Fibroblast of the conjunctiva (primary cell): ENCODE results near the gene ZDHHC7.
A peak's percentile ranks its signal among the peaks of the same experiment; 100 is the strongest.
"Not testable (repeated sequence)": the region's sequence is repeated elsewhere in the genome, so short reads cannot be mapped to it uniquely, and the experiment has no call there.

Experiments
- DNase-seq: peaks from one replicate; pipeline ENCODE4 v3.0.0-alpha.2; 2010; ENCODE audit warnings: low read depth

The ZDHHC7 gene

DNA sequence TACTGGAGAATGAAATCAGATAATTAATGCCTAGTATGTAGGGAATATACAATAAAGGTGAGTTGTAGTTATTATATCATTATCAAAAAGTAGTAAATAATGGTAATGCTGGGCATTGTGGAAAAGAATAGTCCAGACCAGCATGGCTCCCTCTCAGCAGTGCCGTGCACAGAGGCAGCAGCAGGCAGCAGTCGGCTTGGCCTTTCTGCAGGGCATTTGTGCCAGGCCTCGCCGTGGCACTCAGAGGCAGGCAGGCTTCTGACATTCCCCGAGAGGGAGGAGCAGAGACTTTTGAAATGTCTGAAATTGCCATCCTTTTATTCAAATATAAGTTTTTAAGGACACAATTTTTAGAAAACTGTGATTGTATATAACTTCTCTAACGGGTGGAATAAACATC lies 31.3 kb upstream of the ZDHHC7 start:
- no peak for DNase-seq

DNA sequence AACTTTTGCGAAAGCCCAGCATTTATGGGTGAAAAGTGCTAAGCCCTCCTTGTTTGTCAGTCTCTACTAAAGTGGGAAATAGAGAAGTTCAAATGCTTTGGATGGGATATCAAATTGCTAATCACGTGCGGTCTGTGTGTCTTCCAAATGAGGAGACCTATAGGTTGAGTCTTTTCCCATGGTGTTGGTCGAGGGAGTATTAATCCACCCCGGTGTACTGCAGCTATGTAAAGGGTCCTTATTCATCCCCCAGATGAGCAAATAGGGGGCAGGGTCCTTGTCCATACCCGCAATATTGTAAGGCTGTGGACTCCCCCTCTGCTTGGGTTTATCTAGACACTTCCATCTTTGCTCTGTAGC lies 30.8 kb upstream of the ZDHHC7 start:
- no peak for DNase-seq

DNA sequence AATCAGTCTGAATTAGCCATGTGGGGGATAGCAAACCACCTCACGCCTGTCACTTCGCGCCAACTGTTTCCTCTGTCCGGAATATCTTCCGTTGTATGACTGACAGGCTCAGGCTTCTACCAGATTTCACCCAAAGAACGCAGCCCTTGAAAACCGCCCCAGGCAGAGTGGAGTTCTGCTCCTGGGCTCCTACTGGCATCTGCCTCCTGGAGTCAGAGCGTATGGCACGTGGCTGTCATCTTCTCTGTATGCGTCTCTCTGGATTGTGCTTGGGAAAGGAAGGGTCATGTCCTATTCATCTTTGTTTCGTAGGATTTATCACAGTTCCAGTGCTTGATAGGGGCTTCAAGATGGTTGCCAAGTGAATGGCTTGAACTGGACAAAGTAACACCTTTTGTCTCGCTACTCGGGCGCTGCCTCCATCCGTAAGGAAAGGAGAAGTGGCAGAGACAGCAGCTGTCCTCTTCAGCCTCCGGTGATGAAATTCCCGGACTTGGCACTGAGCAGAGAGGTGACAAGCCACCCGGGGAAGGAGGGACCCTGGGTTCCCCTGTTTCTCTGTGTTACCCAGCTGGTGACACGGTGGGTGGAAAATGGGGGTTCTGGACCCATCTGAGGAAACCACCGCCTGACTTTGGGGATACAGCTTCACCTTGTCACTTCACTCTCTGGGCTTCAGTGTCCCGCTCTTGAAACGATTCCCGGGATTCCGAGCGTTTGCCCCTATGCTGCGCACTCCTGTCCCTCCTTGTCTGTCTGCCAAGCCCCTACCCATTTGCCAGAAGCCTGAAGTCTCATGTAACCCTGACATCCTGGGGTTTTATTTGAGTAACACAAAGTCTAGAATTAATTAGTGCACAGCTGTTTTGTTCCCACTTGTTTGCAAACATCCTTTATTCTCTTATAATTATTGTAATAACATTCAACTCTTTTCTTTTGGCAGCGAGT lies 30.2 kb upstream of the ZDHHC7 start:
- DNase-seq, result no peak

DNA sequence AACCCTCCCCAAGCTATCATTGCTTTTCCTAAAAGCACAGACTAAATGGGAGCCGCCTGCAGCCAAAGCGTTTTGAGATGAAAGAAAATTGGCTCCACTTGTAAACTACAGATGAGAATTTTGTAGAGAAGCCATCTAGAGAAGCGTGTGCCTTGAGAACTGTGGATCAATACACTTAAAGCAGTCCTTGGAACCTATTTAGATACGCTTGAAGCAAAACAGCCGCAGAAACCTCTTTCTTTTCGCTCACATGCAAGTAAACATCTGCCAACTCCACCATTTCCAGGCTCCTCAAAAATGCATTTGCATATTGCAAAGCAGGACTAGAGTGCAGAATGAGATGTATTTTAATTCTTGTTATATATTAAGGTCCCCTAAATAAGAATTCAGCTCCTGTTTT lies 29.4 kb upstream of the ZDHHC7 start:
- DNase-seq, result no peak

DNA sequence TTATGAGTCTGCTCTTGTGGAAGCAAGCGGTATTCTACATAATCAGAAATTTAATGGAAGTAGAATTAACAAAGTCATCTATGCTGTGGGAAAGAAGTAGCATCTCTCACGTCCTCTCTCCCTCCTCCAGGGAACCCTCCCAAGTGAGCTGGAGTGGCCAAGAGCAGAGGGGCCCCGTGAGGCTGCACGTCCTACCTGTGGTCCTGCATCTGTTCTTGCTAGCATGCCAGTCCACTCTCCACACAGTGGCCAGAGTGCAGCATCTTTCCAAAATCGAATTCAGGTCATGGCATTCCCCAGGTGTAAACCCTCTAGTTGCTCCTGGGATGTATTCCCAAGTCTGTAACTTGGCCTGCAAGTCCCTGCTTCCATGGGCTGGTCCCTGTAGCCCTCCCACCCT lies 26.4 kb upstream of the ZDHHC7 start:
- DNase-seq, result no peak

DNA sequence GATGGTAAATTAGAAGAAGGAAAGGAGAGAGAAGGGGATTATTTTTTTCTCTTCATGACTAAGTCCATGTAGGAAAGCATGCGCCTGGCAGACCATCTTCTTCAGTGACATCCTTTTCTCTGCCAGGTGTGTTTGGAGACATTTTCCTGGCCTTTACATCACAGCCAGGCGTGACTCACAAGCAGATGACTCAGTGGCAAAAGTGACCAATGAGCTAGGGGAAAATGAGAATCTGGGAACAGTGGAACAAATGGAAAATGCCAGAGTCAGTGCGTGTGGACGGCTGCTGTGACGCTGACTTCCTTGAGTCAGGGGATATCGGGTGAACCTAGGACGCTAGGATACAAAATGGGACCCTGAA lies 25.7 kb upstream of the ZDHHC7 start:
- peak; percentile 28 for DNase-seq

DNA sequence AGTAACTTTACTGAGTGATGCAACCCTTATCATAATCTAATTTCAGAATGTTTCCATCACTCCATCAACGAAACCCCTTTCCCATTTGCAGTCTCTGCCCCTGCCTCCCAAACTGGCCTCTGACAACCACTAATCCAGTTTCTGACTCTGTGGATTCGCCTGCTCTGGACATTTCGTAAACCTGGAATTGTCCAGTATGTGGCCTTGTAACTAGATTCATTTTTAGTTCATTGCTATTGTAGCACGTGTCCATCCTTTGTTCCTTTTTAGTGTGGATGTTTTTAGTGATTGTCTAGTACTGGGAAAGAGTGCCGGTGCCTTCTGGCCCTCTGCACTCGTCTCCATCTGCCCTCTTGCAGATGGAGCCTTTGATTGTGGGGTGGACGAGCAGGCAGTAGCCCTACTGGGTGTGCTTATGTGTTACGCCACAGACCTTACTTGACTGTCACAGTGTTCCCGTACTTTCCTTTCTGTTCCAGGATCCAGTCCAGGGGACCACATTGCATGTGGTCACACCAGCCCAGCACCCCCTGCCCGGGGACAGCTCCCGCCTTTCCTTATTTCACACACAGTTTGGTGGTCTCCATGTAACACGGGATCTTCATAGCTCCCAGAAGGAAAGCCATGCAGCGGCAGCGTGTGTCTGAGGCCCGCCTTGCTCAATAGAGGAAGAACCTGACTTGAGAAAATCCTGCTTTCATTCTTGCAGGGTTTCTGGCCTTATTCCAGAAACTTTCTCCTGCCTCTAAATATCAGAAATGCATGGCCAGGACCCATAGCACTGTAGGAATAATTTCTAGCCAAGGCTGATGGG lies 25.1 kb upstream of the ZDHHC7 start:
- no peak for DNase-seq

DNA sequence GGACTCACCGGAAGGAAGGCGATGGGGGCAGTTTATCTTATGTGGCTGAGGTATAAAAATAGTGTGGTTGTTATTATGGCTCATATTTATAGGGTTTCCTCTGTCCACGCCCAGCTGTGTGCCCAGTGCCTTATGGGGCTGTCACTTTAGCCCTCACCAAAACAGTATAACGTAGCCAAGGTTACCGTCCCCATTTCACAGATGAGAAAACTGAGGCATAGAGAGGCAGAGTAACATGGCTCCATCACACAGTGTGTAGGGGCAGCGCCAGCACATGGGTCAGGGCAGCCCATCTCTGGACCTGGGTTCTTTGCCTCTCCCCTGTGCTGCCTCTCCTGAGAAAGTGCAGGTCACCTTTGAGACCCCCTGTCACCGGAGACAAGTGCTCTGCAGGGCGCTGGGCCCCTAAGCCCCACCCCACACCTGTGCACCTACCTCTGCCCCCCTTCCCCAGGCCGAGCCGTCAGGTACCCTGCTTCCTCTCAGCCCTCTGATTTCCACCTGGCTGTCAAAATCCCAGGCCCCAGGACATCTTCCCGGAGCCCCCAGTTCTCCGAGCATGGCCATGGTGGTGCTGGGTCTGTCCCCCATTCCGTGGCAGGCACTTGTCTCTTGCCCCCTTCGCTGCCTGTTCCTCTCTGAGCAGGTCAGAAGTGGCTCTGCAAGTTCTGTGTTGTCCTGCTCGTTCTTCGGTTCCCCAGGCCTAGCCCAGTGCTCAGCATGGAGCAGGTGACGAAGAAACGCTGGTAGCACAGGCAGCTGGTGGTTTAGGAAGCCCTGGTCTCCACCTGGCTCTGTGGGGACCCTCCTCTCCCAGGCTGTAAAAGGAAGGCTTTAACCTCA lies 23.5 kb upstream of the ZDHHC7 start:
- no peak for DNase-seq

DNA sequence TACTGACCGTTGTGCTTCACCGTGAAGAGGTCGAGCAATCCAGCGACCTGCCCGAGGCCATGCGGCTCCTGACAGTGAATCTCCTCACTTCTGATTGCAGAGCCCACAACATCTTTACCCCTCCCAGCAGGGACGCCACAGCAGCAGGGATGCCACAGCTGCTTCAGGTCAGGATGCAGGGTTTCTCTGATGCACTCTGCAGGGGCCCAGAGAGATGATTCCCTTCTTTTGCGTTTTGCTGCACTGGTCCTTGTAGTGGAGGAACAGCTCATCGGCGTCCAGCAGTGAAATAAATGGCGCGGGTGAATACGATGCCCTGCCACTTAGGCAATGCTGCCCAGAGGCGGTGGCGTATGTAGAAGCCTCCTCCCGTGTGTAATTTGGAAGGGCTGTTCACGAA lies 21.8 kb upstream of the ZDHHC7 start:
- no peak for DNase-seq

DNA sequence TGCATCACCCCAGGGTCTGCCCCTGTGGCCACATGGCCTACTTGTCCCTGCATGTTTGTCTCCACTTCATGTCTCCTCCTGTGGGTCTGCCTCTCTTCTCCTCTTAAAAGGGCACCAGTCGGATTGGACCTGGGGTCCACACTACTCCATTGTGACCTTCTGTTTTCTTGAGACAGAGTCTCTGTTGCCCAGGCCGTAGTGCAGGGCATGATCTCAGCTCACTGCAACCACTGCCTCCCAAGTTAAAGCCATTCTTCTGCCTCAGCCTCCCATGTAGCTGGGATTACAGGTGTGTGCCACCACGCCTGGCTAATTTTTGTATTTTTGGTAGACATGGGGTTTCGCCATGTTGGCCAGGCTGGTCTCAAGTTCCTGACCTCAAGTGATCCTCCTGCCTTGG lies 20.9 kb upstream of the ZDHHC7 start:
- not testable (repeated sequence) for DNase-seq

DNA sequence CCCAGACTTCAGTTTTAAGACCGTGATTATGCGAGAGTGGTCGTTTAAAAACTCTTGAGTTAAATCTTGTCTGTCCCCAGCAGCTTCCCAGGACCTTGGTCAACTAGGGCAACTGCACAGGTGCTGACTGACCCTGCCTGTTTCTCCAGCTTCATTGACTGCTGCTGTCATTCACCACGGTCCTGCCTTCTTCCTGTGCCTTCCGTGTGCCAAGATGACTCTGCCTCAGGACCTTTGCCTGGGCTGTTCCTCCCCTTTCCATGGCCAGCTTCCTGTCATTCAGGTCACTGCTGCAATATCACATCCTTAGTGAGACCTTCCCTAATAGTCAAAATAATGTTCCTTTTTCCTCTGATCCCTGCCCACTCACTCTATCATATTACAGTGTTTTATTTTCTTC lies 20.1 kb upstream of the ZDHHC7 start:
- DNase-seq, result no peak

DNA sequence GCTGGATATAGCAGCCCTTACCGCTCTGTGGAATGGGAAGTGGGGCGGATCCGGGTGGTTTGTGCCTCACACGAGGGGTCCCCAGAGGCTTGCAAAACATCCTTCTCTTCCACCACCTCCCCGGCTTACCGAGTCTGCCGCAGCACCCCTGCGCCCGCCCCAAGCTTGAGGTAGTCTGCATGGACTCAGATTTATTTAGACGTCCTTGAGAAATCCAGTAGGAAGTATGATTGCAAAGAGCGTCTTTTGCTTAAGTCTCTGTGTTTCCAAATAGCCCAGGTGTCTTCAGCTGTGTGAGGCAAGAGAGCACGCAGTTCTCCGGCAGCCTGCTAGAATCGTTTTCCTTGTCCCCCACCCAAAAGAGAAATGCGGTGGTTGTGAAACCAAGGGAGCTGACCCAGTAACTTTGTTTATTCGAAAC lies 18.7 kb upstream of the ZDHHC7 start:
- DNase-seq, result no peak

DNA sequence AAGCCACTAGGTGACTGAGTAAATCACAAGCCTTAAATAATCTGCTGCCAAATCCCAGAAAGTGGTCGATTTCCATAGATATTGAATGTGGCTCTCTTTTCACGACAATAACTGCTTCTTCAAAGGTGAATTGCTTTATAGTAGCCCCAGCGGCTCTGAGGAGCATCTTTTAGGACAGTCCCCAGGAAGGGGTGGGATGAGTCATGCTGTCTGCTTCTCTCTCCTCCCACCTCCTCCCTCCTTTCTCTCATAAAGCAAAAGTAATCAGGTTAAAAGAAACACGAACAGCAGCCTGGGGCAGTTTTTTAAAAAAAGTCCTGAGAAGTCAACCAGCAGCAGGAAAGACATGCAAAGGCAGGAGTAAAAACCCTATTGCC lies 18.1 kb upstream of the ZDHHC7 start:
- no peak for DNase-seq

DNA sequence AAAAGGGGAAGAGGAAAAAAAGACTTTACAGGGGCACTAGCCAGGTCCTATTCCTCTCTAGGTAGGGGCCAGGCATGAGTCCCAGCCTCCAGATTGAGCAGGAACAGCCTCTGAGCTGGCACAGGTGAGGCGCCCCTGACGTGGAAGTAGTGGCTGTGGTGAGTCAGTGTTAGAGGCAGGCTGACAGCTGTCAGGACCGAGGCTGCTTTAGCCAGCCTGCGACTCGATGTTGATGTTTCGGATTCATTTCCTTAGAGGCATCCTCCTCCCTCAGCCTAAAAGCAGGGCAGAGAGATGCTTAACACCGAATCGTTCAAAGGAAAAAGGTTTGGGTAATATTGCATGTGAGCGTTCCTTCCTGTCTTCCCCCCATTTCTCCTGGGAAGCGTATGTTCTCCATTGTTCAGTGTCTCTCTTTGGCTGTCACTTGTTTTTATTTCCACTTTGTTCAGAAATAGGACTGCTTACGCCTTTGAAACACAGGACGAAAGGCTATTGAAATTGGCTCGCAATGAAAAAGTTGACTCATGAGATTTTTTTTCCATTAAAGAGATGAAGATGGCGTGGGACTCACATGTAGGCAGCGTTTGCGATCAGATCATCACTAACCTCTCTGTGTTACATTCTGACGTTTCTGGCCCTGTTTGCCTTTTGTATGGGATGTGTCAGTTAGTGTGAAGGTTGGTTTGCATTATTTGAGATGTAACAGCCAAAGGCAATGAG lies 17.5 kb upstream of the ZDHHC7 start:
- no peak for DNase-seq

DNA sequence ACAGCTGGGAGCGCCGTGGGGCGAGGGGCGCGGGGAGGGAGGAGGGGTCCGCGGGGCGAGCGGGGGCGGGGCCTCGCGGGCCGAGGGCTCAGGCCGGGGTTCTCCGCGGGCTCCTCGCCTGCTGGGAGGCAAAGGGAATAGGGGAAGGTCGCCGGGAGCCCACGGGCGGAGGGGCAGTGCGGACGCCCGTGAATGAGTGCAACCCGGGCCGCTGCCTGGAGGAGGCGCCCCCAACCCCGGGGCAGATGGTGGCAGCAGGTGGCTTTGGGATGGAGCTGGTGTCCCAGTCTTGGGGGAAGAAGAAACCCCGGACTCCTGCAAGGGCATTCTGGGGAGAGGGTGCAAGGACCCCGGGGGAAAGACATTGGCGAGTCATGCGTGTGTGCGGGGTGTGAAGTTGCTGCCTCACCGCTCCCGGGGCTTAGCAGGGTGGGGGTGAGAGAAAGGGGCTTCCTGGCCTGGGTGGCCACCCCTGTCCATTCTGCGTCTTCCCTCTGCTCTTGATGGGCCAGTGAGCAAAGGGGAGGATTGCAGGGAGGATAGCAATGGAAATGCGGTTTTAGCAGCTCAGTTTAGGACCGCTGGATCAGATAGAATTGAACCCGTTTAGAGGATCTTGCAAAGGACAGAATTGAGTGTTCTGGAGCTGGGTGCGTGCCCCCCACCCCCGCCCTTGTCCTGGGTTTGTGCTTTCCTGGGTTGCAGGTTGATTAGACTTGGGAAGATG lies 16.8 kb upstream of the ZDHHC7 start:
- DNase-seq, result no peak

DNA sequence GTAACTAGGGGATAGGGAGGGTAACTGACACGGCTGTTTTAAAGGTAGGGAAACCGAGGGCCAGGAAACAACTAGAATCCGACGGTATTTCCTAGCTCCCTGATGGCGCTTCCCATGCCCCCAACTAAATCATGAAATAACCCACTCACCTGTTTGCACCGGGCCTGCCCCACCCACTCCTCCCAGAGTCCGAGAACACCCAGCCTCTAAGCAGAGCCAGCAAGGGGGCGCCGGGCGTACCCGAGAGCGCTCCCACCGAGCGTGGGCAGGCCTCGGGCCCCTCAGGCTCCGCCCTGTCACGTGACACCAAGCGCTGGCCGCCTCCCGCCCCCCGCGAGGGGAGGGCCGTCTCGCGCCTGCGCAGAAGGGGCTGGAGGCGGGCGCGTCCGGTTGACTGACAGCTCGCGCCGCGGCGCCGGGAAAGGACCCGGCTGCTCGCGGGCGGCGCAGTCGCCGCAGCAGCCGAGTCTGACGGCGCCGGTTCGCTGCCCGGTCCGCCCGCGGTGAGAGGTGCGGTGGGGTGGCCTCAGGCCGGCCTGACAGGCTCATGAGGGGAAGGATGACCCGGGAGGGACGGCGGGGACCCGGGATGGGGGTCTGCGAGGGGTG lies 16.1 kb upstream of the ZDHHC7 start, which contains the start of gene KIAA0513:
Gene KIAA0513, plus strand, starts transcription at position 447 of the 609 bp plus-strand sequence. CDS start 39,277 bp downstream, outside the sequence.
- DNase-seq, result peak; percentile 88

DNA sequence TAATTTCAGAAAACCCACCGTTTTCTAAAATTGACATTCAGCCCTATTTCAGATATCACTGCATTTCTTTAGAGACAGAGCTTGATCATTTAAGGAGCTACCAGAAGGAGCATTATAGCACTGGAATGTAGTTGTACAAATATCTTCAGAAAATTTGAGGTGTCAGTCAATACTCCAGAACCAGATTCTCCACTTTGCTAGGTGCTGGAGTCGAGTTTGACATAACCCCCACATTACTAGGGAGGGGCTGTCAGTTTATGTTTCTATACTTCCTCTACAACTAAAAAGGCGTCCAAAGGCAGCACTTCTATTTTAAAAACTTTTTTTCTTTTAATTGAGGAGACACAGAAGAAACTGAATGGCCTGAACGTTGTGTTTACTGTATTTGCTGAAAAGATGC lies 15.4 kb upstream of the ZDHHC7 start:
- DNase-seq, result no peak

DNA sequence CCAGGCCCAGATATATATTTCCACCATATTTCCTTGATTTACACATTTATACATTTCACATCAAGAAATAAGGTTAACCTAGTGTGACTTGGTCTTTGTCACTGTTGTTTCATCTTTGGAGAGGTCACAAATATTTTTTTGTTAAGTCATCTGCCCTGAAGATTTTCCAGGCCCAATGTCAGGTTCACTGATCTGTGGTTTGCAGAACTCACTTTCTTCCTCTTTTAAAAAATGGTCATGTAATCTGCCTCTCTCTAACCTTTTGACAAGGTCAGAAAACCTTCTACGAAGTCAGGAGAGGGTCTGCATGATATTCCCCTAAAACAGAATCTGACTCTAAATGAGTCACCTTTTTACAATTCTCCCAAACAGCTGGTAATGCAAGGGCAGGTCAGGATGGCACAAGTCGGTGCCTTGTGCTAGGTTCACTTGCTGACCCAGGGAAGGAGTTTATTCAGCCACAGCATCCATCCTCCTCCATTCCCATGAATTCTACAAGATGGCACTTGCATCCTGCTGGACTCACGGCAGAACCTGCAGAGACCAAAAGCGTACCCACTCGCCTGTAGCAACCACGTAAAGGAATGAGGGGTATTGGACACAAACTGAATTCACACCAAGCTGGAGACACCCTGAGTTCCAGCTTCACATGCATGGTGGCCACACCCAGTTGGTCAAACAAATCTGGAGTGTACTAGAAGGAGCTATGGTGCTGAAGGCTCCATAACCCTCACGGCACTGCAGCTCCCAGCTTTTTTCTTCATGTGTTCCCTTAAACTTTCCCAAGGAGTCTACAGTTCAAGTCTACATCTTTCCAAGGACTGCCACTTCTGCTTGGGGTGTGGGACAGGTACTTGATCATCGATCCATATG lies 14.7 kb upstream of the ZDHHC7 start:
- DNase-seq, result no peak

DNA sequence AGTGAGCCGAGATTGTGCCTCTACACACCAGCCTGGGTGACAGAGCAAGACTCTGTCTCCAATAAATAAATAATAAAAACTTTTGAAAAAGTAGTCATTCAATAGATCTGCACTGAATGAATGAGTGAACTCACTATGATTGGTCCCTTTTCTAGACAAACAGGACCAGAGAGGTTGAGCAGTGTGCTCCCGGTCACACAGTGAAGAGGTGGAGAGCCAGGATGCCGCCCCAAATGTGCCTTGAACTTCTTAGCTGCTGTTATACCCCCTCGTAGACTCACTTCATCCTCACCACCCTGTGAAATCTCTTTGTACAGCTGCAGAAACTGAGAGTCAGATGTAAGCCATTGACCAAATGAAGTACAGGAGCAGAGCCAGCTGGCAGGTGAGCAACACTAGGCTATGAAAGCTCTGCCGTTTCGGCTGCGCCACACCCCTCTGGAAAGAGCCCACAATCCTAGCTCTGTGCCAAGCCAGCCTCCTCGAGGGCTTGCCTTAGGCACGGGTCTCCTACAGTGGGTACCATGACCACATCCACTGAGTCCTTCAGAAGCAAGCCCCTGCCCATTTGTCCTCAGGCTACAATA lies 8.4 kb upstream of the ZDHHC7 start:
- DNase-seq, result no peak
